Activated T-cell treated with anti-CD3 and anti-CD28 coated beads, Interleukin-2, amount 50 U/mL, for 1 hour (primary cell): Measurements from ENCODE around the gene LARP1.
"Not testable (repeated sequence)": the region's sequence is repeated elsewhere in the genome, so short reads cannot be mapped to it uniquely, and the experiment has no call there.

Source experiments
- DNase-seq: peaks from one replicate; pipeline ENCODE4 v3.0.0-alpha.2; 2020

The LARP1 gene

GRCh38 chr5:154831451-154831850 is 76.3 kb downstream of the LARP1 start:
- DNase-seq, result no peak

- DNase-seq, result not testable (repeated sequence)
These were observed 77.6 kb downstream of the LARP1 start for GRCh38 chr5:154832804-154833203.

GRCh38 chr5:154834053-154834452 is 78.9 kb downstream of the LARP1 start:
- no peak for DNase-seq

DNA sequence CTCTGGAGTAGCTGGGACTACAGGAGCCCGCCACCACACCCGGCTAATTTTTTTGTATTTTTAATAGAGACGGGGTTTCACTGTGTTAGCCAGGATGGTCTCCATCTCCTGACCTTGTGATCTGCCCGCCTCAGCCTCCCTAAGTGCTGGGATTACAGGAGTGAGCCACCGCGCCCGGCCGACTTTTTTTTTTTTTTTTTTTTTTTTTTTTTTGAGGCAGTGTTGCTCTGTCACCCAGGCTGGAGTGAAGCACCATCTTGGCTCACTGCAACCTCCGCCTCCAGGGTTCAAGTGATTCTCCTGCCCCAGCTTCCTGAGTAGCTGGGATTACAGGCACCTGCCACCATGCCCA is 80.5 kb downstream of the LARP1 start:
- DNase-seq, result not testable (repeated sequence)

GRCh38 chr5:154836225-154836624 is 81.0 kb downstream of the LARP1 start:
- DNase-seq, result no peak

DNA sequence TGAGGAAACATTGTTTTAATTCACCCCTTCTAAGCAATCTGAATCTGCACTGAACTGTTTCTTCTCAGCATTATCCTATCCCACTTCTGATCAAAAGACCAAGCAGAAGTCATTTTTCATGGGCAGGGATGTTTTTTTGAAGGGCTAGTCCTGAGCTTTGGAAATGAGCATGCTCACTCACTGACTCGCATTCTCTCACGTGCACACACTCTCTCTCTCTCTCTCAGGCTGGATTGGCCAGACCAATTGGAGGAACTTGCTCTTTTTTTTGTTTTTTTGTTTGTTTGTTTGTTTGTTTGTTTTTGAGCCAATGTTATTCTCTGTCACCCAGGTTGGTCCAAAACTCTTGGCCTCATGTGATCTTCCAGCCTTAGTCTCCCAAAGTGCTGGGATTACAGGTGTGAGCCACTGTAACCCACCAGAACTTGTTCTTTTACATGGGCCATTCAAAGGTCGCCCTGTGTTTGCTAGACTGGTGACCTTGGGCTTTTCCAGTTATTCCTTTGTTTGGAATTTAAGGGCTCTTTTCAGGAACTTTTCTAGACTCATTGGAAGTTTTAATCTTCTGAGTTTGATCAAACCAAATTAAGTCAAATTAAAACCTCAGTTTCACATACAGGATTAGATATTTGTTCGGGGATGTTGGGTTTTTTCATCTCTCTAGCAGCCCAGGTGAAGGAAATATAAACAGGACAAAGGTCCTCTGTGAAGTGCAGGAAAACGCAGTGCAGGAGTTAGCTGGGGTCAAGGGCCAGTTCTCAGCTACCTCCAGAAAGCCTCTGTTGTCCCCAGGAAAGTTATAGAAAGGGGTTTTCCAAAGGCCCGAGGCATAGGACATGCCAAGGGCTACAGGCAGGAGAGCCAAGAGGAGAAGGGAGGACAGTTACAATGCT is 82.1 kb downstream of the LARP1 start:
- no peak for DNase-seq

DNA sequence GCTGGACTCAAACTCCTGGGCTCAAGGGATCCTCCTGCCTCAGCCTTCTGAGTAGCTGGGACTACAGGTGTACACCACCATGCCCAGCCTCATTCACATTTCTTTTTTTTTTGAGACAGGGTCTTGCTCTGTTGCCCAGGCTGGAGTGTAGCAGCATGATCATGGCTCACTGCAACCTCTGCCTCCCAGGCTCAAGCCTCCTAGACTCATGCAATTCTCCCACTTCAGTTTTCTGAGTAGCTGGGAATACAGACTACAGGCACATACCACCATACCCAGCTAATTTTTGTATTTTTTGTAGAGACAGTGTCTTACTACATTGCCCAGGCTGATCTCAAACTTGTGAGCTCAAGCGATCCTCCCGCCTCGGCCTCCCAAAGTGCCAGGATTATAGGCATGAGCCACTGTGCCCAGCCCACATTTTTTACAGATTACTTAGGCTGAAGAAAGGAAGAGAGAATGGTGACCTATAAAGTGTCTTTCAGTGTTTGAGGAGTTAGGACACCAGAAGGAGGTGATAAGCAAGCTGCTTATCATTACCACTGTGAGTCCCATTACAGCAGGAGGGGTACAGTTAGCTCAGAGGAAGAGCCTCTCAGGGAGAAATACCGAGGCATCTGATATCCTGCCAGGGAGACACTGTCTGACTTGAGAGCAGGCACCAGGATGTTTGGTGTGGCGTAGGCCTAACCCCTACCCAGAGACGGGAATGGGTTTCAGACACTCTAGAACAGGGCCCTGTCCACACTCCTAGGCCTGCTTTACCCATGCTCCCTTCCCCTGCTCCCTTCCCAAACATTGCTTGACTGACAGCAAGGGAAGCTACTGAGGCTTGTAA is 85.5 kb downstream of the LARP1 start:
- no peak for DNase-seq

DNA sequence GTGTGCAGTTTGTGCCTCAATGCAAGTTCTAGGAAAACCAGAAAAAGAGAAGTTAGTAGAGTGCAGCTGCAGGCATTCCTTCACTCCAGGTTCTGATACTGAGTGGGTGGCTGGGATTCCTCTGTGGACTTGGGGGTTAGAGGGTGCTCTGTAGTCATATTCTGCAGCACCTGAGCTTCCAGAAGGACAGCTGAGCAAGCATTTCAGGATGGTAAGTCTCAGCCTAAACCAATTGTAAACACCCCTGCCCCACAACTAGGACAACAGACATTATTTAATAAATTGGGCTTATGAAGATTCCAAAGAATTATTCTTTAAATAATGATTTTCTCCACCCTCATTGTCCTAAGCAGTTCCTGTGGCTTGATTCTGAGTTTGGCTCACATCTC is 86.1 kb downstream of the LARP1 start:
- DNase-seq, result no peak

DNA sequence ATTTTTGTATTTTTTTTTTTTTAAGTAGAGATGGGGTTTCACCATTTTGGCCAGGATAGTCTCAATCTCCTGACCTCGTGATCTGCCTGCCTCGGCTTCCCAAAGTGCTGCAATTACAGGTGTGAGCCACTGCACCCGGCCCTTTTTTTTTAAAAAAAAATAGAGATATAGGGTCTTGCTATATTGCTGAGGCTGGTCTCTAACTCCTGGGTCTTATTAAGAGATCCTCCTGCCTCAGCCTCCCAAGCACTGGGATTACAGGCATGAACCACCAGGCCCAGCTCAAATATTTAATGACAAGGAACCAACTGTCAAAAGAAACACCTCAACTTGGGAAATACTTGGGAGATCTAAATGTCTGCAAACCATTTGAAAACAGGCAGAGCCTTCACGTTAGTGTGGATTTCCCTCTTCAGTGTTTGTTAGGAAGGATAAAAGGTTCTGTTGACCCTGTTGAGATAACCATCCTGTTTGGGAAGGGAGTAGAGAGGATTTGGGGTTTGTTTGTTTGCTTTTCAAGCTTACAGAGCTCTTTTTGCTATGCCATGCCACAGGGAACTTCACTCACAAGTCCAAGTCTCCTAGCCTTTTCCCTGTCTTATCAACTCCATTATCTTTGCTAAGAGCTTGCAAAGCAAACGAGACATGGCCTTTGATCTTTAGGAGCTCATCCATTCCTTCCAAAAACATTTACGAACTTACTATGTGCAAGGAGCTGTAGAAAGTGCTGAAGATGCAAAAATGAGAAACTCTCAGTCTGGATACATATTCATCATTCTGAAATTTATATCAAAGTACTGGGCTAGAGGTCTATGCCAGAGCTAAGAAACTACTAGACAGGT is 87.7 kb downstream of the LARP1 start:
- DNase-seq, result no peak

GRCh38 chr5:154844809-154845208 is 89.6 kb downstream of the LARP1 start:
- no peak for DNase-seq

DNA sequence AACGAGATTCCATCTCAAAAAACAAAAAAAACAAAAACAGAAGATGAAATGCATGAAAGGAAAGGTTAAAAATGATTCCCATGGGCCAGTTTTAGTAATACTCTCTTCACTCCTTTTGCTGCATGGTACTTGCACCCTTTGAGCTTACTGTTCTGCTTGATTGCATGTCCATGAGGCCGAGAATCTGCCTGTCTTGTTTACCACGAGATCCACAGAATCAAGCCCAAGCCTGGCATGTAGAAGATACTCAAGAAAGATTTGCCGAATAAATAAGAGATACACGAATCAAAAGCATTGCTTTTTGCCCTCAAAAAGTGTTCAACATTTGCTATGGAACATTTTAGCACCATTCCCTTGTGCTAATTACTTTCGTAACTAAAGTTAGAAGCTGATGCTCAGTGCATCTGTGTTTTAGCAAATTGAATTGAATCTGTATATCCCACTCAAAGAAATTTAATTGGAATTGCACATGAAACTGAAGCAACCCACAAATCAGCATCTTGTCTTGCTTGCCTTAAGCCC is 94.1 kb downstream of the LARP1 start:
- no peak for DNase-seq

GRCh38 chr5:154849791-154850201 is 94.6 kb downstream of the LARP1 start:
- DNase-seq, result no peak

DNA sequence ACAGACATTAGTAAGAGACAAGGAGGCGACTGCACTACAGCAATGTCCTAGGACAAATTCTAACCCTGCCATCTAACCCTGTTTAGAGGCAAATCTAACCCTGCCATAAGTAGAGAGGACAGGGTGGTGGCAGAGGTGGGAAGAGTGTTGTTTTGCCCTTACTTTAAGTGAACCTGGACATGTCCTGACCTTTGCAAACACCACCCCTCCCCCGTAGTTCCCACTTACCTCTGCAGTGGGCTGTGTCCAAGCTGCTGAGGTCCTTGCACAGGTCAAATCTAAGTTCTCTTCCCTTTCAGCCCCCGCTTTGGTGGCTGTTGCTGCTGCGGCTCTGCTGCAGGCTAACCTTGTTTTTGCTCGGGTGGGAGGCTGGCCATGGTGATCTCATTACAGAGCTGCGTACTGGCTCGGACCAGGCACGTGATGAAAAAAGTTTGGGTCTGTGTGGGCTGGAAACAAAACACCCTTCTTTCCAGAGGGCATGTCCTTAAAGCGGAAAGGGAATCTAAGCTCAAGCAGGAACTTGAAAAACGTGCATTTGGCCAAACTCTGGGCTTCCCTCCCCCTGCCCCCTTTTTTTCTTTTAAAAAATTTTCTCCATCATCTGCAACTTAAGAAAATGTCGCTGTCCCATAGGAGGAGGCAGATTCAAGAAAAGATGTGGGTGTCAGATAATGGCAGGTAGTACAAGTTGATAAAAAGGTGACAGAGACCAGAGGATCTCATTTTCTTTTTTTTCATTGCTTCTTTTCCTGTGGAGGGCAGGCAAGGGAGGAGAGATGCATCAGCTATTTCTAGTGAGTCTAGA is 95.3 kb downstream of the LARP1 start, which contains the start of gene FAXDC2:
FAXDC2 (minus strand) TSS at position 349 of the 808 bp plus-strand sequence. CDS start 12,425 bp downstream, outside the sequence.
- DNase-seq, result no peak

GRCh38 chr5:154851351-154851750 is 96.2 kb downstream of the LARP1 start:
- no peak for DNase-seq

- DNase-seq, result peak; percentile 90
These were observed 102.5 kb downstream of the LARP1 start for GRCh38 chr5:154857530-154858296.

DNA sequence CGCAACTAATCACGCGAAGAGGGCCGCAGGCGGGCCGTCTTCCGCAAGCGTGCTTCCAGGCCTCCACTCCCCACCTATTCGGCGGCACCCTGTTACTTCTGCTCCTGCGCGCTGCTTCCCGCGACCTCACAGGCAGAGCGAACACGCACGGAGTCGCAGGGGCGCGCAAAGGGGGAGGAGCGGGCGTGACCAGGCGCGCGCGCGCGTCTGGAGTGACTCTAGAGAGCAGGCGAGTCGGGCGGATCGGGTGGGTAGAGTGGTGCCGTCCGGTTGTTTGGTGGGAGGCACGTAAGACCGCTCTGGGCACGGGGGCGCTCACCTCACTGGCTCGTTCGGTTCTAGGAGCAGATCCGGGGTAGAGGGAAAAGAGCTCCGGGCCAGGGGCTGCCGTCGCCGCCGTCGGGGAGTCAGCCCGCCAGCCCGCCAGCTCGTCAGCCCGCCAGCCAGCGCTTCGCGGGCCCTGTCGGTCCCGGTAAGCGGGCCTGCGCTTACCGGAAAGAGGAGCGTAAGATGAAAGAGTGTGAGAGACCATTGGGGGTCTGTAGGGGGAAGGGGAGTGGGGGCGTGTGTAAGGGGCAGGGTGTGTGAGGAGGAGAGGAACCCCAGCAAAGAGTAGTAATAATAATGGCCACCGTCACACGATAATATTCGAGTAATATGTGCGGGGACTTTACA is 103.3 kb downstream of the LARP1 start, which contains the start of gene CNOT8:
CNOT8 (plus strand) TSS at position 331 of the 675 bp plus-strand sequence. CDS start 4,652 bp downstream, outside the sequence.
- DNase-seq, result peak; percentile 98

GRCh38 chr5:154858972-154859871 is 104.0 kb downstream of the LARP1 start:
- peak; percentile 28 for DNase-seq

DNA sequence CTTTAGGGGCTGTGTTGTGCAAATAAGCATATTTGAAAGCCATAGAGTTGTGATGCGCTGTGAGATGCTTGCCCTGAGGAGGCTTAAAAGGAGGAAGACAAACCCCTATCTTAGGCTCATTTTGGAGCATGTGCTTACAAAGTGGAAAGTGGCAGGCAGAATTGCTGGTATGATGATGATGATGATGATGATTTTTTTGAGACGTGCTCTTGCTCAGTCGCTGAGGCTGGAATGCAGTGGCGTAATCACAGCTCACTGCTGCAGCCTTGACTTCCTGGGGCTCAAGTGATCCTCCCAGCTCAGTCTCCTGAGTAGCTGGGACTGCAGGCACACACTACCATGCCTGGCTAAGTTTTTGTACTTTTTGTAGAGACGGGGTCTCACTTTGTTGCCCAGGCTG is 104.9 kb downstream of the LARP1 start:
- DNase-seq, result no peak

GRCh38 chr5:154860765-154861164 is 105.6 kb downstream of the LARP1 start:
- no peak for DNase-seq
